Regular cardiac myocyte (primary cell): ENCODE data around the gene PTGER2. TPM values are rescaled to one million over a fixed set of nuclear protein-coding genes. Genes with fewer than 3 reads are reported as not detected.

Experiments
- total RNA-seq: library from RNA; depleted of rRNA; stranded (reverse); fragments of >200 nt; gene quantifications from 2 replicates; pipeline ENCODE4 v1.2.3, GENCODE V29; 2014

Gene PTGER2, protein sequence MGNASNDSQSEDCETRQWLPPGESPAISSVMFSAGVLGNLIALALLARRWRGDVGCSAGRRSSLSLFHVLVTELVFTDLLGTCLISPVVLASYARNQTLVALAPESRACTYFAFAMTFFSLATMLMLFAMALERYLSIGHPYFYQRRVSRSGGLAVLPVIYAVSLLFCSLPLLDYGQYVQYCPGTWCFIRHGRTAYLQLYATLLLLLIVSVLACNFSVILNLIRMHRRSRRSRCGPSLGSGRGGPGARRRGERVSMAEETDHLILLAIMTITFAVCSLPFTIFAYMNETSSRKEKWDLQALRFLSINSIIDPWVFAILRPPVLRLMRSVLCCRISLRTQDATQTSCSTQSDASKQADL
- 2.8 and 5.2 TPM in 2 replicates for total RNA-seq

GRCh38 chr14:52313903-52314594 is at the start of gene PTGER2:
Gene PTGER2, plus strand, starts transcription at chr14:52314312. Its CDS starts 237 bp downstream, at chr14:52314549.

DNA sequence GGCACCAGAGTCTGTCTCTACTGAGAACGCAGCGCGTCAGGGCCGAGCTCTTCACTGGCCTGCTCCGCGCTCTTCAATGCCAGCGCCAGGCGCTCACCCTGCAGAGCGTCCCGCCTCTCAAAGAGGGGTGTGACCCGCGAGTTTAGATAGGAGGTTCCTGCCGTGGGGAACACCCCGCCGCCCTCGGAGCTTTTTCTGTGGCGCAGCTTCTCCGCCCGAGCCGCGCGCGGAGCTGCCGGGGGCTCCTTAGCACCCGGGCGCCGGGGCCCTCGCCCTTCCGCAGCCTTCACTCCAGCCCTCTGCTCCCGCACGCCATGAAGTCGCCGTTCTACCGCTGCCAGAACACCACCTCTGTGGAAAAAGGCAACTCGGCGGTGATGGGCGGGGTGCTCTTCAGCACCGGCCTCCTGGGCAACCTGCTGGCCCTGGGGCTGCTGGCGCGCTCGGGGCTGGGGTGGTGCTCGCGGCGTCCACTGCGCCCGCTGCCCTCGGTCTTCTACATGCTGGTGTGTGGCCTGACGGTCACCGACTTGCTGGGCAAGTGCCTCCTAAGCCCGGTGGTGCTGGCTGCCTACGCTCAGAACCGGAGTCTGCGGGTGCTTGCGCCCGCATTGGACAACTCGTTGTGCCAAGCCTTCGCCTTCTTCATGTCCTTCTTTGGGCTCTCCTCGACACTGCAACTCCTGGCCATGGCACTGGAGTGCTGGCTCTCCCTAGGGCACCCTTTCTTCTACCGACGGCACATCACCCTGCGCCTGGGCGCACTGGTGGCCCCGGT is 46.4 kb upstream of the PTGER2 start, which contains the start of gene PTGDR:
Gene PTGDR, plus strand, starts transcription at position 198 of the 778 bp plus-strand sequence. Its CDS starts 117 bp downstream, at position 315.

Other genes starting within 250 kb of the PTGER2 start
- gene NID2, start 245.3 kb upstream of the PTGER2 start, total RNA-seq: 216 and 282 TPM in 2 replicates
- 0.58 and 0.85 TPM in 2 replicates for gene PTGDR, start 46.6 kb upstream of the PTGER2 start, total RNA-seq
- 2.1 and 4.5 TPM in 2 replicates for gene TXNDC16, start 238.2 kb downstream of the PTGER2 start, total RNA-seq
- 0.56 and 0.58 TPM in 2 replicates for gene GPR137C, start 238.5 kb downstream of the PTGER2 start, total RNA-seq